B cell (primary cell): Measurements from ENCODE around the gene ACTN1. TPM values are rescaled to one million over a fixed set of nuclear protein-coding genes. Genes with fewer than 3 reads are reported as not detected.

Experiments
- ATAC-seq: fragments of 200-7000 bp; cut with Tn5 transposase; one replicate; pipeline ENCODE4 v1.10.0; 2021; ENCODE audit warnings: low read depth, mild to moderate bottlenecking, moderate number of reproducible peaks, moderate library complexity
- CTCF ChIA-PET: fragments of 350-600 bp; sonication (Branson Sonifier 250); formaldehyde crosslinking; loops from one replicate; lab custom pipeline; 2021; ENCODE audit warnings: antibody characterized with exemption, inconsistent platforms; lab: Charles Lee
- POLR2A ChIA-PET: fragments of 350-600 bp; sonication (Branson Sonifier 250); formaldehyde crosslinking; loops from one replicate; lab custom pipeline; 2021; ENCODE audit warnings: antibody characterized with exemption; lab: Charles Lee
- DNase-seq: peaks from one replicate; pipeline ENCODE4 v3.0.0; 2013
- H2AFZ ChIP-seq: 2 replicates; pipeline ENCODE4 v1.6.1; 2012; ENCODE audit warnings: mild to moderate bottlenecking, low read depth, low read length; ENCODE audit not compliant: insufficient read depth, poor library complexity, severe bottlenecking
- H3K27ac ChIP-seq, 2 donors: 1 replicate in 1 of 2; 2 replicates in 1 of 2; pipeline ENCODE4 v1.5.1; 2012 to 2013; ENCODE audit warnings: low read length in 2 of 2, mild to moderate bottlenecking in 2 of 2, moderate library complexity in 1 of 2
- H3K27me3 ChIP-seq, 4 experiments: fragments of 200-600 bp in 1 of 4; sonication (generic) in 1 of 4; replicated peaks in 1 of 4; 1 replicate in 2 of 4; 2 replicates in 2 of 4; pipeline versions ENCODE4 v1.6.1 to v1.7.0; 2013 to 2016; ENCODE audit warnings: low read length in 3 of 4, mild to moderate bottlenecking in 2 of 4, mixed read lengths in 1 of 4, moderate library complexity in 1 of 4; ENCODE audit not compliant: insufficient read depth in 4 of 4, control insufficient read depth in 3 of 4; ENCODE audit errors: control extremely low read depth in 1 of 4
- H3K36me3 ChIP-seq, 2 experiments: replicated peaks in 1 of 2; 1 replicate in 1 of 2; 2 replicates in 1 of 2; pipeline versions ENCODE4 v1.6.1 to v1.7.1; 2013; ENCODE audit warnings: low read length in 1 of 2; ENCODE audit not compliant: insufficient read depth in 2 of 2, control insufficient read depth in 1 of 2; ENCODE audit errors: control extremely low read depth in 1 of 2, extremely low read depth in 1 of 2
- H3K4me1 ChIP-seq, 2 donors: fragments of 200-600 bp in 1 of 2; sonication (generic) in 1 of 2; 1 replicate in 1 of 2; 2 replicates in 1 of 2; pipeline versions ENCODE4 v1.5.1 to v1.6.1; 2013 to 2017; ENCODE audit warnings: low read length in 2 of 2; ENCODE audit not compliant: control insufficient read depth in 2 of 2, insufficient read depth in 2 of 2
- H3K4me2 ChIP-seq: replicated peaks from 2 replicates; pipeline ENCODE3; 2012; ENCODE audit warnings: mild to moderate bottlenecking, low read depth, low read length; ENCODE audit not compliant: poor library complexity, severe bottlenecking
- H3K4me3 ChIP-seq, 5 experiments: fragments of 200-600 bp in 1 of 5; sonication (generic) in 1 of 5; 1 replicate in 3 of 5; 2 replicates in 2 of 5; pipeline versions ENCODE4 v1.5.1 to v1.7.0; 2011 to 2016; ENCODE audit warnings: low read length in 4 of 5, mild to moderate bottlenecking in 4 of 5, low read depth in 2 of 5, control low read depth in 1 of 5, moderate library complexity in 1 of 5; ENCODE audit not compliant: insufficient read depth in 1 of 5; ENCODE audit errors: control extremely low read depth in 1 of 5, extremely low read depth in 1 of 5
- H3K79me2 ChIP-seq: fragments of 200-600 bp; sonication (generic); one replicate; pipeline ENCODE4 v1.6.0; 2016; ENCODE audit warnings: low read length; ENCODE audit not compliant: control insufficient read depth, insufficient read depth
- H3K9ac ChIP-seq: fragments of 200-600 bp; sonication (generic); 2 replicates; pipeline ENCODE4 v1.6.1; 2017; ENCODE audit warnings: mild to moderate bottlenecking, low read length, moderate library complexity
- H3K9me3 ChIP-seq, 3 donors: one replicate each; pipeline versions ENCODE4 v1.6.1 to v1.7.1; 2013; ENCODE audit warnings: low read length in 2 of 3; ENCODE audit not compliant: control insufficient read depth in 2 of 3, insufficient read depth in 1 of 3; ENCODE audit errors: control extremely low read depth in 1 of 3
- H4K20me1 ChIP-seq: 2 replicates; pipeline ENCODE4 v1.6.0; 2012; ENCODE audit warnings: mild to moderate bottlenecking, low read length; ENCODE audit not compliant: insufficient read depth, control insufficient read depth, poor library complexity, severe bottlenecking
- H3K27ac Mint-ChIP-seq: one replicate; pipeline ENCODE4 v1.8.0; 2021; ENCODE audit warnings: mixed read lengths
- H3K27me3 Mint-ChIP-seq: one replicate; pipeline ENCODE4 v1.8.0; 2021; ENCODE audit warnings: mixed read lengths
- H3K4me1 Mint-ChIP-seq: one replicate; pipeline ENCODE4 v1.8.0; 2021; ENCODE audit warnings: mixed read lengths
- H3K4me3 Mint-ChIP-seq: one replicate; pipeline ENCODE4 v1.8.0; 2021; ENCODE audit warnings: mixed read lengths
- H3K9me3 Mint-ChIP-seq: one replicate; pipeline ENCODE4 v1.8.0; 2022; ENCODE audit warnings: mixed read lengths; ENCODE audit not compliant: insufficient read depth
- EZH2 ChIP-seq: IDR thresholded peaks from 2 replicates; pipeline ENCODE4 v1.6.1; 2012; ENCODE audit warnings: borderline replicate concordance, low read depth, mild to moderate bottlenecking, moderate library complexity, low read length; ENCODE audit not compliant: insufficient read depth, poor library complexity, severe bottlenecking
- WGBS: methylation state at CpG from one replicate; pipeline ENCODE4 v1.1.5; 2013; ENCODE audit warnings: missing lambda C conversion rate; ENCODE audit not compliant: insufficient coverage; 5-methylcytosine and 5-hydroxymethylcytosine counted together
- intact Hi-C: fragments of 100-400 bp; cut with micrococcal nuclease; formaldehyde crosslinking; loops from one replicate; pipeline ENCODE4 v1.10.0; 2022
- polyA plus RNA-seq: library from polyadenylated mRNA; depleted of rRNA; stranded (reverse); fragments of >200 nt; gene quantifications from 2 replicates; pipeline ENCODE4 v1.2.3, GENCODE V29; 2012
- total RNA-seq, 2 donors: library from RNA; stranded (reverse); fragments of 120-200 nt in 1 of 2; gene quantifications; 1 replicate in 1 of 2; 2 replicates in 1 of 2; pipeline versions ENCODE4 v1.2.3 to v1.2.4, GENCODE V29; 2013 to 2022
- TF ChIP-seq, protein P1 (sequence below): fragments of 200-600 bp; IDR thresholded peaks from one replicate; pipeline ENCODE4 v1.8.0; 2022; ENCODE audit warnings: antibody characterized with exemption, mild to moderate bottlenecking

Gene ACTN1
- total and polyA plus RNA-seq, 2 donors (not counting 1 experiment from before 2014, with no cell fraction given): 0.74 to 0.89 TPM

DNA sequence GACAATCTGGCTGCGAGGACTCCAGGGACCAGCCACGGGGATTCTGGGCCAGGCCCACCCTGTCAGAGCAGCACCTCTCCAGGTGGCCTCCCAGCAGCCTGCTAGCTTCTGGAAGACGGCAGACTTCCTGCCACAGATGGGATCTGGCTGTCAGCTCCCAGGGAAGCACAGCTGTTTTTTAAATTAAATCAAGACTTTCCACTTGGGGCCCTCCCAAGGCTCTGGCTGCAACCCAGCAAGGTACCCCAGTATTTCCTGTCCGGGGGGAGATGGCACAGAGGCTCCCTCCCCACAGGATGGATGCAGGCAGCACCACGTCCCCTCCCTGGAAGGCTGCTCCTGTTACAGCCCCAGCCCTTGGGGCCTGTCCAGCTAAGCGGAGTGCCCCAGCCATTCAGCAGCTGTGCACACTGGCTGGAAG is 56.9 kb downstream of the ACTN1 start:
- POLR2A ChIA-PET: no interaction called here
- H3K27me3 Mint-ChIP-seq: peaks cover 22% of the 10 kb centered on the region
- Histone ChIP-seq H3K9me3 (peaks cover 0 to 19% (median 9%) of the 10 kb centered on the region in 3 donors), H3K36me3 (no peaks in the 10 kb centered on the region), H2AFZ (no peak overlapping the region), H3K27ac (no peak overlapping the region), H3K27me3 (peaks cover 0 to 5% (median 0%) of the 10 kb centered on the region in 4 experiments), H4K20me1 (no peaks in the 10 kb centered on the region), H3K9ac (no peak overlapping the region), H3K79me2 (no peaks in the 10 kb centered on the region), H3K4me1 (no peaks in the 10 kb centered on the region), H3K4me2 (no peak overlapping the region), H3K4me3 (no peak overlapping the region)
- WGBS: 81% methylated on average over 6 of the region's 6 CpGs
- no peaks in the 10 kb centered on the region for H3K4me1 Mint-ChIP-seq
- H3K9me3 Mint-ChIP-seq: peaks cover 10% of the 10 kb centered on the region
- H3K27ac Mint-ChIP-seq: no peak overlapping the region
- intact Hi-C loops: no loop called here
- ATAC-seq (no peak), DNase-seq (no peak)
- no peak overlapping the region for H3K4me3 Mint-ChIP-seq
- CTCF ChIA-PET: no interaction called here
- no peak for TF ChIP-seq EZH2
- TF ChIP-seq, protein P1, sequence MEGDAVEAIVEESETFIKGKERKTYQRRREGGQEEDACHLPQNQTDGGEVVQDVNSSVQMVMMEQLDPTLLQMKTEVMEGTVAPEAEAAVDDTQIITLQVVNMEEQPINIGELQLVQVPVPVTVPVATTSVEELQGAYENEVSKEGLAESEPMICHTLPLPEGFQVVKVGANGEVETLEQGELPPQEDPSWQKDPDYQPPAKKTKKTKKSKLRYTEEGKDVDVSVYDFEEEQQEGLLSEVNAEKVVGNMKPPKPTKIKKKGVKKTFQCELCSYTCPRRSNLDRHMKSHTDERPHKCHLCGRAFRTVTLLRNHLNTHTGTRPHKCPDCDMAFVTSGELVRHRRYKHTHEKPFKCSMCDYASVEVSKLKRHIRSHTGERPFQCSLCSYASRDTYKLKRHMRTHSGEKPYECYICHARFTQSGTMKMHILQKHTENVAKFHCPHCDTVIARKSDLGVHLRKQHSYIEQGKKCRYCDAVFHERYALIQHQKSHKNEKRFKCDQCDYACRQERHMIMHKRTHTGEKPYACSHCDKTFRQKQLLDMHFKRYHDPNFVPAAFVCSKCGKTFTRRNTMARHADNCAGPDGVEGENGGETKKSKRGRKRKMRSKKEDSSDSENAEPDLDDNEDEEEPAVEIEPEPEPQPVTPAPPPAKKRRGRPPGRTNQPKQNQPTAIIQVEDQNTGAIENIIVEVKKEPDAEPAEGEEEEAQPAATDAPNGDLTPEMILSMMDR: no peak

DNA sequence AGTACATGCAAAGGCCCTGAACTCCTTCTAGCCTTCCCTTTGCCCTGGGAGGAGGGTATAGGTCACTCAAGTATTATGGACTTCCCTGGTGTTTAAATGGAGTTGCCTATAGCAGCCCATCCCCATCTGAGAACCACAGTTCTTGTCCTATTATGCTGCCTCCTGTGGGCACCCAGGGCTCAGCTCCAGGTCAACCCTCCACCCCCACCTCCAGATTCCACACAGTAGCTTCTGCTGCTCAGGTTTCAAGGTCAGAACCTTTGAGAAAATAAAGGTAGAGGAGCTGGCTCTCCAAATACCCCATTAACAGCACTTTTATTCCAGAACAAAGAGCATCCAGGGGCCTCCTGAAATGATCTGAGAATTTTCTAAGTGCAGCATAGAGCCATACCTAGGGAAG is 57.4 kb downstream of the ACTN1 start:
- H3K4me3 Mint-ChIP-seq: no peak overlapping the region
- no peak overlapping the region for H3K9ac ChIP-seq
- intact Hi-C loops: no loop called here
- H3K79me2 ChIP-seq: no peaks in the 10 kb centered on the region
- H3K4me3 ChIP-seq: no peak overlapping the region
- no peaks in the 10 kb centered on the region for H3K4me1 ChIP-seq
- H3K27ac Mint-ChIP-seq: no peak overlapping the region
- no peak overlapping the region for H3K4me2 ChIP-seq
- ATAC-seq: no peak
- H3K27ac ChIP-seq: no peak overlapping the region
- peaks cover 16% of the 10 kb centered on the region for H3K27me3 Mint-ChIP-seq
- DNase-seq: no peak
- no peak for TF ChIP-seq EZH2
- TF ChIP-seq, protein P1: no peak
- H3K9me3 ChIP-seq: peaks cover 0 to 19% (median 9%) of the 10 kb centered on the region in 3 donors
- POLR2A ChIA-PET: no interaction called here
- no peaks in the 10 kb centered on the region for H3K36me3 ChIP-seq
- no peaks in the 10 kb centered on the region for H3K4me1 Mint-ChIP-seq
- H4K20me1 ChIP-seq: no peaks in the 10 kb centered on the region
- H2AFZ ChIP-seq: no peak overlapping the region
- H3K9me3 Mint-ChIP-seq: peaks cover 7% of the 10 kb centered on the region
- peaks cover 0 to 3% (median 0%) of the 10 kb centered on the region in 4 experiments for H3K27me3 ChIP-seq
- CTCF ChIA-PET: no interaction called here
